Measurements from ENCODE around the gene CDH13. TPM values are rescaled to one million over a fixed set of nuclear protein-coding genes. Genes with fewer than 3 reads are reported as not detected.

Gene CDH13
- total and polyA plus RNA-seq, 2 donors (not counting 3 experiments of a cell fraction or from before 2014, with no cell fraction given) = 96.6 to 124 TPM

- H3K27ac ChIP-seq (ENCODE audit: insufficient read depth, low read depth, low read length) = no peak overlapping the region
- no peak overlapping the region for H2AFZ ChIP-seq (ENCODE audit: low read depth, low read length)
- DNase-seq (ENCODE audit: low read depth, low spot score) (no peak), FAIRE-seq (no peak)
- H4K20me1 ChIP-seq (replicated peaks; ENCODE audit: control insufficient read depth, extremely low read depth, insufficient read depth, low read length) = no peaks in the 10 kb centered on the region
- H3K9ac ChIP-seq (replicated peaks; ENCODE audit: extremely low read depth, insufficient read depth, low read length) = no peak overlapping the region
- H3K4me3 ChIP-seq (replicated peaks in 1 of 3; ENCODE audit: insufficient read depth in 1 of 3, low read depth in 1 of 3, low read length in 3 of 3) = no peak overlapping the region
- H3K4me2 ChIP-seq (ENCODE audit: insufficient read depth, low read length) = no peak overlapping the region
- no peaks in the 10 kb centered on the region for H3K79me2 ChIP-seq (ENCODE audit: control insufficient read depth, insufficient read depth, low read length)
- H3K9me3 ChIP-seq (replicated peaks; ENCODE audit: control insufficient read depth, insufficient read depth, low read length) = no peaks in the 10 kb centered on the region
- no peaks in the 10 kb centered on the region for H3K27me3 ChIP-seq (ENCODE audit: control insufficient read depth in 2 of 2, insufficient read depth in 2 of 2, low read length in 2 of 2)
- no TSS peak for BruUV-seq (replicated peaks)
- H3K4me1 ChIP-seq (ENCODE audit: control insufficient read depth, extremely low read depth, insufficient read depth, low read length) = peaks cover 11% of the 10 kb centered on the region
- intact Hi-C loops (cut with micrococcal nuclease) (no loop called here), dilution Hi-C loops (cut with MboI; ENCODE audit: extremely low pct_ligation_motif_present, low sequenced_read_pairs) (no loop called here)
- no peak for TF ChIP-seq POLR2AphosphoS5 (IDR thresholded peaks at IDR 0.05; ENCODE audit: insufficient read depth, low read depth, low read length)
- TF ChIP-seq MAX (IDR thresholded peaks at IDR 0.05; ENCODE audit: insufficient read depth, insufficient read length) = no peak
- TF ChIP-seq CTCF (IDR thresholded peaks at IDR 0.05; ENCODE audit: extremely low read depth in 1 of 2, insufficient read depth in 1 of 2, low read depth in 1 of 2, low read length in 2 of 2) = no peak
- no peak for TF ChIP-seq POLR2A (IDR thresholded peaks at IDR 0.05; ENCODE audit: low read depth, low read length)
- no peak for TF ChIP-seq FOS (IDR thresholded peaks at IDR 0.05; ENCODE audit: borderline replicate concordance, insufficient read depth, low read length)
- no peak for TF ChIP-seq GATA2 (IDR thresholded peaks at IDR 0.05; ENCODE audit: insufficient read depth, insufficient read length, low read depth, low read length)
- TF ChIP-seq JUN (IDR thresholded peaks at IDR 0.05; ENCODE audit: borderline replicate concordance, insufficient read depth, insufficient read length, low read depth) = no peak
- no peak for TF ChIP-seq EZH2 (IDR thresholded peaks at IDR 0.05; ENCODE audit: borderline replicate concordance, low read depth, low read length, severe bottlenecking)
- no peak for TF ChIP-seq MYC (IDR thresholded peaks at IDR 0.05; ENCODE audit: low read depth, low read length)
- ChIA-PET POLR2A (no interaction called here), CTCF (interaction anchor here (1.3 kb wide), 1 partner anchor 13 kb away, joined by 5 read pairs; no protein-coding TSS in a partner anchor)
- no peaks in the 10 kb centered on the region for H3K9me1 ChIP-seq (replicated peaks; ENCODE audit: control insufficient read depth, extremely low read depth, insufficient read depth, low read length)
- no peaks in the 10 kb centered on the region for H3K36me3 ChIP-seq (ENCODE audit: control insufficient read depth in 2 of 2, extremely low read depth in 1 of 2, insufficient read depth in 2 of 2, low read length in 2 of 2)
Measured at GRCh38 chr16:82899006-82899405, 272.2 kb downstream of the CDH13 start.

Data from endothelial cell of umbilical vein (primary cell).